Esophagus muscularis mucosa (tissue), 3 donors: ENCODE results near the gene ITGB3BP.

Source experiments
- CTCF ChIP-seq, 3 experiments: fragments of 200-600 bp in 2 of 3; fragments of 450-650 bp in 1 of 3; sonication (generic) in 2 of 3; IDR thresholded peaks; one replicate each; pipeline ENCODE4 v1.5.1; 2017 to 2019; ENCODE audit warnings: antibody characterized with exemption in 3 of 3, mild to moderate bottlenecking in 2 of 3, moderate library complexity in 1 of 3
- POLR2A ChIP-seq: fragments of 450-650 bp; IDR thresholded peaks from one replicate; pipeline ENCODE4 v1.6.1; 2017; ENCODE audit warnings: antibody characterized with exemption, moderate library complexity, mild to moderate bottlenecking, low read depth

GRCh38 chr1:63497577-63497976 is 25.4 kb downstream of the ITGB3BP start:
- TF ChIP-seq POLR2A (no peak), CTCF (IDR thresholded peaks at IDR 0.05) (no peak)
